Hindlimb muscle (tissue), 1 donor: ENCODE data around the gene TIPIN. TPM values are rescaled to one million over a fixed set of nuclear protein-coding genes. Genes with fewer than 3 reads are reported as not detected.

ENCODE experiments used
- DNase-seq: peaks from one replicate; pipeline ENCODE4 v3.0.0-alpha.2; 2013
- polyA plus RNA-seq: library from polyadenylated mRNA; unstranded; fragments of 120-200 nt; gene quantifications from one replicate; pipeline ENCODE4 v1.2.1, GENCODE V29; 2013; ENCODE audit not compliant: insufficient read length

TIPIN gene
- polyA plus RNA-seq, 1 donor, result 12.8 TPM

- no peak for DNase-seq
Measured at GRCh38 chr15:66296186-66296585, 60.3 kb downstream of the TIPIN start.

GRCh38 chr15:66294932-66295235, 61.6 kb downstream of the TIPIN start:
- DNase-seq, result no peak

GRCh38 chr15:66294157-66294931, 62.1 kb downstream of the TIPIN start:
- no peak for DNase-seq

GRCh38 chr15:66293419-66294156, 62.9 kb downstream of the TIPIN start, which contains the start of gene DIS3L:
TSS of gene DIS3L (plus strand) at chr15:66293568. CDS start at chr15:66293597, 29 bp downstream.
- DNase-seq, result peak; percentile 67

GRCh38 chr15:66292571-66293418, 63.7 kb downstream of the TIPIN start:
- DNase-seq, result no peak

DNA sequence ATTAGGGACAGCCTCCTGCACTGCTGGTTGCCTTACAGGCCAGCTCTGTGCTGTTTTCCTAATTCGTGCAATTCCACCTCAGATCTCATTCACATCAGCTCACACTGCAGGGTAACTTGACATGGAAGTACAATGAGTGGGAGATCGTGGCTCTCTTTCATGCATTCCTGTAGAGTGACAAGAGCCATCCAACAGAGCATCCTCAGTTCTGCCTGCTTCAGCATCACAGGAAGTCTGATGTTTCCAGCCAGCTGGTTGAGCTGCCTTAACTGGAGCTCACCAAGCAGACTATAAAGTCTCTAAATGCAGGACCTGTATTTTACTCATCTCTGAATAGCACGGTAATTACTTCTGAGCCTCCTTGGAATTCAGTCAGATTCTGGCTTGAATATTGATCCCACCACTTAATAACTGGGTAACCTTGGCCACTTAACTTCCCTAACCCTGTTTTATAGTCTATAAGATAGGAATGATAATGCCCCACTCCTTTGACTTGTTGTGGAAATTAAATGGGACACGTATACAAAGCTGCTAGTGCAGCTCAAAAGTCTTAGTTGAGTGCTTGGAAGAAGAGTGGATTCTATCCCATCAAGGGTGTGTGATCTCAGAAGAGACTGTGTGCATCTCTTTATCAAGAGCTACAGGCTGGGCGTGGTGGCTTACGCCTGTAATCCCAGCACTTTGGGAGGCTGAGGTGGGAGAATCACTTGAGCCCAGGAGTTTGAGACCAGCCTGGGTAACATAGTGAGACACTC, 64.5 kb downstream of the TIPIN start:
- no peak for DNase-seq

DNA sequence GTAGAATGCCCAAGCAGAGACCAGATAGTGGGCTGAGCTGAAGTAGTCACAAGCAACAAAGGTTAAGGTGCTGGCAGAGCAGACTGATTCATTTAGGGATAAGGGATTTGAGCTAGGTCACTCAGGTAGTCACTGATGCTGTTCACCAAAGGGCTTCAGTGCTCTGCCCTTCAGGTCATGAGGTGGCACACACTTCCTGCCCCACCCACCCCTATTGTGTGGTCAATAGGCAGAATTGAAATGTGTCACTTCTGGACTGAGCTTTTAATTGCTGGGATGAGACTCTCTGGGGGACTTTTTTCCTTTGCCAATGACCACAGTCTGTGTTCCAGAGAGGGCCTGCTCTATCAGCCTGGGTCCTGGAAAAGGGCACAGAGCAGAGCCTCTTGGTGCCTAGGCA, 66.0 kb downstream of the TIPIN start:
- DNase-seq, result no peak

DNA sequence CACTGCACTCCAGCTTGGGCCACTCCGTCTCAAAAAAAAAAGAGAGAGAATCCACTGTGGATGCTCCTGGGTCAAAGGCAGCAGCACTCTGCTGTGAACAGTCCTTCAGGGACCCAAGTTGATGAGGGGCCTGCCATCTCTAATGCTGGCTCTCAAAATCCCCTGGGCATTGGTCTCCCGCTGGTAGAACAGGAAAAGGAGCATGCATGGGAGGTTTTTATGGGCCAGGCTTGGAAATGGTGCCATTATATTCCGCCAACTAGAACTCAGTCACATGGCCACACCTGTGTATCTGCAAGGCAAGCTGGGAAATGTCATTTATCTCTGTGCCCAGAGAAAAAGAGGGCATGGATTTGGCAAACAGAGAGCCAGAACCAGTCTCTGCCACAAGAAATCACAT, 66.5 kb downstream of the TIPIN start:
- no peak for DNase-seq

DNA sequence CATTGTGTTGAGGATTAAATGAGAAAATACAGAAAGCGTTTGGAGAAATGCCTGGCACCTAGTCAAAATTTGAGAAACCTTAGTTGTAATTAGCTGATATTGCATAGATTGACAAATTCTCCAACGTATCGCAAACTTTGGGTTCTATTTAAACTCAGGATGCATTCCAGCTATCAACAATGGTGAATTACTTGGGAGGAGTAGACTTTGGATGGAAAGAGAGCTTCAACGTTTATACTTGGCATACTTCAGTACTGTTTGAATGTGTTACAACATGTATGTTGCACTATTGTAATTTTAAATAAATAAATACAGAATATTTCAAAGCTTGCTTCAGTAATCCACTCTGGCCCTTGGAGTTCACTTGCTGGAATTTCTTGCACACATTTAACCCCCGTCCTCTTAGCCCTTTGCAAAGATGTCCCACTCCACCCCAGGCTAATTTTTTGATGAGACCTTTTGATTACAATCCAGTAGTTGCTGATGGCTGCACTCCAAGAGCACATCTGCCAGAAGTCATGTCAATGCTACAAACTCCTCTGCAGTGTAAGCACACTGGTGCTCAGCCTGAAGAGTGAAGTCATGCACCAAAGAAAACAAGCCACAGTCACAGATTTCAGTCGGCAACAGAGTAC, 67.8 kb downstream of the TIPIN start:
- DNase-seq, result peak; percentile 46

DNA sequence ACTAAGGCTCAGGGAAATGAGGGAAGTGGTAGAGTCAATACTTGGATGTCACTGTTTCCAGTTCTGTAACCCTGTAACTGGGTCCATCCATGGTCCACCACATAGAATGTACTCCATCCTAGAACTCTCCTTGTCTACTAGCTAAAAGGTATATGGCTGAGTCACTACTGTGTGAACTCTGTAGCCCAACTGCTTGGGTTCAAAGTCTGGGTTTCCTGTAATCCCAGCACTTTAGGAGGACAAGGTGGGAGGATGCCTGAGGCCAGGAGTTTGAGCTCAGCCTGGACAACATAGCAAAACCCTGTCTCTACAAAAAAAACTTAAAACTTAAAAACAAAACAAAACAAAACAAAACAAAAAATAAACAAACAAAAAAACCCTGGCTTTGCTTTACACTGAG, 68.4 kb downstream of the TIPIN start:
- DNase-seq, result no peak

DNA sequence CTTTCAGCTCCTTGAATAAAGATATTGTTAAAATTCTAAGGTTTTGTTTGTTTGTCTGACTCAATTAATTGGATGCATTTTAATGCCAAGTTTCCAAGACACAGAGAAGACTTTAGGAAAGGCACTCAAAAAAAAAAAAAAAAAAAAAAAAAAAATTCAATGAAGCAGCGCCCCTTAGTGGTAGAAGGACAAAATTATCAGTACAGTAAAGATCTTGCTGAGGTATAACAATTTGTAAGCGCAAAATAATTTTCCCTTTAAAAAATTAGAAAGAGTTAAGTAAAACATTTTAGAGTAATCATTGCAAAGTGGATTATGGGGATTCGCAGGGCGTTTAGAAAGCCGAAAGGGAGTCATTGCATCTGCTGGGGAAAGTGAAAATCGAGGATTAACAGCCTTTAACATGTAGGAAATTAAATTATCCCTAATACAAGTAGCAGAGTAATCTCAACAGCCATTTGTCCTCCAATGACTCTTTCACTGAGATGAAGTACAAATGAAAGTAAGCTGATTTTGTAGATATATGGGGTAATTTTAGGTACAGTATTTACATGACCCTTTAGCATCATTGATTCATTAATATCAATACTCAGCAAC, 68.9 kb downstream of the TIPIN start:
- DNase-seq, result no peak

Other genes starting within 250 kb of the TIPIN start
- gene MEGF11, start 102.9 kb downstream of the TIPIN start, polyA plus RNA-seq, result 0.26 TPM
- 30.3 TPM for gene DIS3L, start 63.1 kb downstream of the TIPIN start, polyA plus RNA-seq
- gene MAP2K1, start 30.2 kb upstream of the TIPIN start, polyA plus RNA-seq, result 82.1 TPM
- 34.0 TPM for gene SNAPC5, start 141.1 kb upstream of the TIPIN start, polyA plus RNA-seq
- gene RPL4, start 148.2 kb upstream of the TIPIN start, polyA plus RNA-seq, result 6,006 TPM
- gene ZWILCH, start 148.6 kb upstream of the TIPIN start, polyA plus RNA-seq, result 11.4 TPM
- 0.13 TPM for gene LCTL, start 209.3 kb upstream of the TIPIN start, polyA plus RNA-seq